GM19239 (cell line): Measurements from ENCODE around the gene CCNYL1.
"Not testable (repeated sequence)": the region's sequence is repeated elsewhere in the genome, so short reads cannot be mapped to it uniquely, and the experiment has no call there.

ENCODE experiments used
- DNase-seq: peaks from one replicate; pipeline ENCODE4 v3.0.0; 2011; ENCODE audit warnings: low spot score; ENCODE audit not compliant: insufficient read length
- FAIRE-seq: peaks from 2 replicates; lab custom pipeline; 2011; peaks lifted over from hg19 to GRCh38; lab: Jason Lieb, UNC

The CCNYL1 gene

DNA sequence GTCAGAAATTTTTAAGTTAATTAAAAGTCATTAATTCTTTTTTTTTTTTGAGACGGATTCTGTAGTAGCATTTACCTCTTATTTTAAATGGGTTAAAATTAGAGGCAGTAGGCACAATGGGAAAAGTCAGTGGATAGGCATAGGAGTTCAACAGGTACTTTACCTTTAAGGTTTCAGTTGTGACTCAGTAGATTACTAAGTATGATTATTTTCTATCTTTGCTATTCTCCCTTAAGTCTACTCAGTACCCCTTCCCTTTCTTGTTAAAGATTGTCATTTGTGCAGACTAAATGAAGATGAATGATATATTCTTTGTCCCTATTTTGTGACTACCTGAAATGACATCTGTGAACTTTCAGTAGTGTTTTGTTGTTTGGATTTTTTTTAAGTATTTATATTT, 19.7 kb downstream of the CCNYL1 start:
- FAIRE-seq = no peak
- DNase-seq = no peak

DNA sequence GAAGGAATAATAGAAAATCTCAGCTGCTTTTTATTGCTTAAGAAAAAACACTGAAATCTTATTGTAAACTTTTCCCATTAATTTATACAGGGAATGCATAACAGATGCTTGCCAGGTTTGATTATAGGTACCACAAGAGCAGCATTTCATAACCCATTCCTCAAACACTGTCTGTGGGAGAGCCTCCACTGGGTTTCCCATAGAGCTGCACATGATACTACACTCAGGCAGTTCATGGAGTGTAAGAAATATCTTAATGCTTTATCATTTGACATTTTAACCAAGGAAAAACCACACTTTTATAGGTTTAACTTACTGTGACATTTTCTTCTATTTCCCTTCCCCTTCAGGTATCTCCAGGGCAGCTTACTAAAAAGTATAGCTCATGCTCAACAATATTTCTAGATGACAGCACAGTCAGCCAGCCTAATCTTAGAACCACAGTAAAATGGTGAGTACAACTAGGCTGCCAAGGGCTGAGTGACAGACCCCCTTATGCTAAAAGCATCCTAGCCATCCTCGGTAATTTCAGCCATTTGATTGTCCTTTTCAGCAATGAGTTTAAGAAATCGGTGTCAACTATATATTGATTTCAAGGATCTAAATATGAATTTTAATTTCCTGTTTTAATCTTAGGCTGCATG, 22.3 kb downstream of the CCNYL1 start:
- DNase-seq (no peak), FAIRE-seq (no peak)

- DNase-seq (no peak), FAIRE-seq (peak; percentile 63)
These were observed 22.8 kb downstream of the CCNYL1 start for GRCh38 chr2:207734264-207734635.

DNA sequence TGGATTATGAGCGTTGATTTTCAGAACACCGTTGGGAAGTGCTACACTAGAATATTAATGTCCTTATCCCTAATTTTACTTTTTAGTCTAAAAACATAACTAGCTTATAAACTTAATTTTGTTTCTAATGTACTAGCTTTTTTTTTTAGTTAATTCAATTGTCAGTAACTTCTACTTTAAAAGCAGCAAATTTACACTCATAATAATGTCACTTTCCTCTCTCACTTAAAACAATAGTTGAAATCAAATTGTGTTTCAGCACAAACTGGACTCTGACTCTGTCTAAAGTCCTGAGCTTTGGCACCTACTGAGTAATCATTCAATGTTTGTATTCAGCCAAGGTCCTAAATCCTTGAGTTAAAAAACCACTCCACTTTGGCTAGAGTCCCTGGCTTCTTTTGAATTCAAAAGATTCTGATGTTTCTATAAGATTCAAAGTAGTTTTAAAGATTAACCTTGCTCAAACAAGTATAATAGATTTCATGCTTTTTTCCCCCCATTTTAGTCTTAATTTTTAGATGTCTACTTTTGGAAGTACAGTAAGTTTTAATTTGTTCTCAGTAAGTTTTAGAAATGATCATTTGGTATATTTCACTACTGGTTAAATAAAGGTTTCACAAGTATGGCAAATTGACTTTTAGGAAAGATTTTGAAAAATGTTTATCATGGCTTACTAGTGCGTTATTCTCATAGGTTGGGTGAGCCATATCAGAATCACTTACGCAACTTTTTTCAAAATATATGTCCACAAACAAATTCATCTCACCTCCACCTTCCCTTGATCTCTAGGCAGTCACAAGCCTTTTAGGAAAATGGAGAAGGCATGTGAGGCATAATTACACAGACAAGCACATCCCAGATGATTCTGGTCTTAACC, 23.4 kb downstream of the CCNYL1 start:
- FAIRE-seq (no peak), DNase-seq (no peak)

GRCh38 chr2:207735513-207735859, 24.0 kb downstream of the CCNYL1 start:
- not testable (repeated sequence) for DNase-seq, FAIRE-seq

DNA sequence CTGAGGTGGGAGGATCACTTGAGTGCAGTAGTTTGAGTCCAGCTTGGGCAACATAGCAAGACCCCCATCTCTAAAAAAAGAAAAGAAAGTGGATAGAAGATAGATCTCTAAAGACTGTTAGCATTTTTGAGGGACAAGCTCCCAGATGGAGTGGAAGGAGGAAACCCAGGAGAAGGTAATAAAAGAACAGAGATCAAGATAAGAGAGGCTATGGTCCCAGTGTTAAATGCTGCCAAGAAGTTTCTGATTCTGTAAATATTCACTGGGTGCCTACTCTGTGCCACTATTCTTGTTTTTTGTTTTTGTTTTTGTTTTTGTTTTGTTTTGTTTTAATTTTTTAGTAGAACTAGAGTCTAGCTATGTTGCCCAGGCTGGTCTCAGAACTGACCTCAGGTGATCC, 32.1 kb downstream of the CCNYL1 start:
- FAIRE-seq (no peak), DNase-seq (no peak)

DNA sequence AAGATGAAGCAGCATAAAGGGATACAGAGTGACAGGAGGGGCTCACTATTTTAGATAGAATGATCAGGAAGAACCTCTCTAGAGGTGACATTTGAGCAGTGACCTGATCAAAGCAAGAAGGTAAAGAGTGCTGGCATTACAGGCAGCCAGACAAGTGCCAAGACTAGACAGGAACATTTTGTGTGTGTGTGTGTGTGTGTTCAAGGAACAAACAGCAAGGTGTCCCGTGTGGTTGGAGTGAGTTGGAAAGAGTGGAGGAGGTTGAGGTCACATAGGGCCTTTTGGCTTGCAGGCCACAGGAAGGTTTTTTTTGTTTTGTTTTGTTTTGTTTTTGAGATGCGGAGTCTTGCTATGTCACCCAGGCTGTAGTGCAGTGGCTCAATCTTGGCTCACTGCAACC, 32.6 kb downstream of the CCNYL1 start:
- DNase-seq = no peak
- no peak for FAIRE-seq

DNA sequence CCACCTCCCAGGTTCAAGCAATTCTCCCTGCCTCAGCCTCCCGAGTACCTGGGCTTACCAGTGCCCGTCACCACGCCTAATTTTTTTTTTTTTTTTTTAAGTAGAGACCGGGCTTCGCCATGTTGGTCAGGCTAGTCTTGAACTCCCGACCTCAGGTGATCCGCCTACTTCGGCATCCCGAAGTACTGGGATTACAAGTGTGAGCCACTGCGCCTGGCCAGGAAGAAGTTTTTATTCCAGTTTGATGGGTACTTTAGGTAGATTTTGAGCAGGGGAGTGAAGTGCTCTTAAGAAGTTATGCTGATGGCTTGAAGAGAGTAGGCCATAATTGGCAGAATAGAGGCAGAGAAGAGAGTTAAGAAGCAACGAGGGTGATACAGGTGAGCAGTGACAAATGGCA, 33.0 kb downstream of the CCNYL1 start:
- DNase-seq (no peak), FAIRE-seq (no peak)

- peak; percentile 29 for DNase-seq
- peak; percentile 68 for FAIRE-seq
These were observed 34.7 kb downstream of the CCNYL1 start for GRCh38 chr2:207746131-207746530.

DNA sequence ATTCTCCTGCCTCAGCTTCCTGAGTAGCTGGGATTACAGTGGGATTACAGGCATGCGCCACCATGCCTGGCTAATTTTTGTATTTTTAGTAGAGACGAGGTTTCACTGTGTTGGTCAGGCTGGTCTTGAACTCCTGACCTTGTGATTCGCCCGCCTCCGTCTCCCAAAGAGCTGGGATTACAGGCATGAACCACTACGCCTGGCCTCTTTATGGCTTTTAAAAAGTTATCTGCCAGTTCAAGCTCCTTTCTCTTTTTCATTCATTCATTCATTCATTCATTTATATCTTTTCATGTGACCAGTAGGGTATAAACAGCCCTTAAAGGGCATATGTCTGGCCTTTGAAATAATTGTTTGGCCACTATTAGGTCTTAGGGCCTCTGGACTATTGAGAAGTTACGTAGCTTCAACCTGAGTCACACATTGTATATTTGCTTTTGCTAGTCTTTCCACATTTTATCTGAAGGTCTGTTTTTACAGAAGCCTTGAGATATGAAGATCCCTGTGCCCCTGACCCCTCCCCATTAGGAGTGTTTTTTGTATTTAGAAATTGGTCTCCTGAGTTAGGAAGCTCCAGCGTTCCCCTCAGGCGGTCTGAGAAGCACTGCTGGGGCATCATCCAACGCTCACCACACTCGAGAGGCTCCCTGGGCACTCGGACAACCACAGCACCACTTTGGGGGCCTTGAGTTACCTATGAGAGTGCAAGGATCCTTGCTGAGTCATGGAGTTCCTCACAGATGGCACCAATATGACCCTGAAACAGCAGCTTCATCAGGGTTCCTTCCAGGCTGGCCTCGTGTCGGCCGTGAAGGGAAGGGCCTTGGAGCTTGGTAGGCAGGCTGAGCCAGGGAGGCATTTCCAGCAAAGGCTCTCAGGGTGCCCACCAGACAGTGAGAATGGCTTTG, 36.5 kb downstream of the CCNYL1 start:
- no peak for DNase-seq

GRCh38 chr2:207748993-207749392, 37.6 kb downstream of the CCNYL1 start:
- no peak for FAIRE-seq

More for the DNA sequence above, 36.5 kb downstream of the CCNYL1 start:
- FAIRE-seq = no peak

GRCh38 chr2:207749873-207750272, 38.4 kb downstream of the CCNYL1 start:
- DNase-seq (no peak), FAIRE-seq (no peak)

More at GRCh38 chr2:207748993-207749392, 37.6 kb downstream of the CCNYL1 start:
- DNase-seq = no peak

GRCh38 chr2:207750345-207750744, 38.9 kb downstream of the CCNYL1 start:
- FAIRE-seq = no peak

GRCh38 chr2:207750876-207751275, 39.4 kb downstream of the CCNYL1 start:
- FAIRE-seq (no peak), DNase-seq (no peak)

More at GRCh38 chr2:207750345-207750744, 38.9 kb downstream of the CCNYL1 start:
- DNase-seq = no peak

DNA sequence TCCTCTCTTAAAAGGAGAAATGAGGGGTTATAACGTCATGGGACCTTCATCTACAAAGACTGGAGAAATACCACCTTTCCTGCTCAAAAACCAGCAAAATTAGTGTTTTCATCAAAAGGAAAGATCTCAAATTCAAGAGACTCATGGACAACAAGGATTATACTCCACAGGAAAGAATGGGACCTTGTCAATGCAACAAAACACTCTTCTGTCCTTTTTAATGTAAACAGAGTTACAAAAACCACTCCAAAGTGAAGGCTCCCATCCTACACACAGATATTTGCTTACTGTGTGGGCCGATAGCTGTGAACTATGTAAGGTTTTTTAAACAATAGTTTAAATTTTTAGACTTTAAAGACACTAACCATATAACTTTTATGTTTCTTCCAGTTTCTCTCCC, 42.2 kb downstream of the CCNYL1 start:
- not testable (repeated sequence) for FAIRE-seq, DNase-seq

DNA sequence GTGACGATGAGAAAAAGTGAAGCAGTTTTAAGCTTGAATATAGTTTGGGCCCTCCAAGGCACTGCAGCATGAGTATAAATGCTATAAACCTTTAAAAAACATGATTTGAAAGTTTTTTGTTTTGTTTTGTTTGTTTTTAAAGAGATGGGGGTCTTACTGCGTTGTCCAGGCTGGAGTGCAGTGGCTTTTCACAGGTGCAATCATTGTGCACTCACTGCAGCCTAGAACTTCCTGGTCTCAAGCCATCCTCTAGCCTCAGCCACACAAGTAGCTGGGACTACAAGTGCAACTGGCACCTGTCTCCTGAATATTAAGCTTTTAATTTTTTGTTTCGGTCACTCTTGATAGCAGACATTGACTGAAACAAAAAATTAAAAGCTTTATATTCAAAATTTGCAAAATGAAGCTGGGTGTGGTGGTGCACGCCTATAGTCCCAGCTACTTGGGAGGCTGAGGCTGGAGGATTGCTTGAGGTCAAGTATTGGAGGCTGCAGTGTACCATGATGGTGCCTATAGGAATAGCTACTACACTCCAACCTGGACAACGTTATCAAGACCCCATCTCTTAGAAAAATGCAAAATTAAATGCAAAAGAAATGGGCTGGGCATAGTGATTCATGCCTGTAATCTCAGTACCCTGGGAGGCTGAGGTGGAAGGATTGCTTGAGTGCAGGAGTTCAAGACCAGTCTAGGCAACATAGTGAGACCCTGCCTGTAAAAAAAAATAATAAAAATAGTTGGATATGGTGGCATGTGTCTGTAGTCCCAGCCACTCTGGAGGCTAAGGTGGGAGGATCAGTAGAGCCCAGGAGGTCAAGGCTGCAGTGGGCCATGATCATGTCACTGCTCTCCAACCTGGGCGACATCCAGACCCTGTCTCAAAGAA, 43.3 kb downstream of the CCNYL1 start:
- no peak for FAIRE-seq
- no peak for DNase-seq

DNA sequence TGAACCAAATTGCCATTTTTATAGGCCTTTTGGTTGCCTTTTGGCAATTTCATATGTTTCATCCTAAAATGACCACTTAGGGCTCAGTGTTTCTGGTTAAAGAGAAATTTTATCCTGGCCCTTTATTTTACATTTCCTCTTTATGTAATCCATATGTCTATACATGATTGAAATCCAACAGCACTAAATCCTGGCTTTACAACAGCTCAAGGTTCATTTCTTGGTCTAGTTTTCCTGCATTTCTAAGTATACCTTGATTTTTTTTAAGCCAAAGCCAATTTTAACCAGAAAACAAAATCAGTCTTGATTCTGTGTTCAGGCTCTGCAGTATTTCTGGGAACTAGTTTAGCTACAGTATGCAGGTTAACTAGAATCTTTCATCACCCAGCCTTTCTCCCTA, 46.6 kb downstream of the CCNYL1 start:
- FAIRE-seq (no peak), DNase-seq (no peak)

DNA sequence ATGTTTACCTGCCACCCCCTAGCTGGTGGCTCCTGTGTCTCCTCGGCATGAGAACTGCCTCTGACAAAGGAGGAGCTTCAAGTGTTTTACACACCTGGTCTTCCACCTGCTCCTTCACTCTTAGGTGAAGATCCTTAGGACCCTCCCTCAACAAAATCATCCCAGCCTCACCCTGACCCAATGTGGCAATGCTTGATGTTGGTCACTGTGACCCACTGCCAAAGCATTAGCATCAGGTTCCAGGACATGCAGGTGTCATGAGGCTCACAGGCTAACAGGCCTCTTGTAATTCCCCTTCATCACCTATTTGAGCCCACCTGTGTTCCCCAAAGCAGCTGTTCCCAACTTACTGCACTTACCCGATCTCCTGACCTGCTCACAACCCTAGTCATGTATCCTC, 48.5 kb downstream of the CCNYL1 start:
- FAIRE-seq = no peak
- no peak for DNase-seq

DNA sequence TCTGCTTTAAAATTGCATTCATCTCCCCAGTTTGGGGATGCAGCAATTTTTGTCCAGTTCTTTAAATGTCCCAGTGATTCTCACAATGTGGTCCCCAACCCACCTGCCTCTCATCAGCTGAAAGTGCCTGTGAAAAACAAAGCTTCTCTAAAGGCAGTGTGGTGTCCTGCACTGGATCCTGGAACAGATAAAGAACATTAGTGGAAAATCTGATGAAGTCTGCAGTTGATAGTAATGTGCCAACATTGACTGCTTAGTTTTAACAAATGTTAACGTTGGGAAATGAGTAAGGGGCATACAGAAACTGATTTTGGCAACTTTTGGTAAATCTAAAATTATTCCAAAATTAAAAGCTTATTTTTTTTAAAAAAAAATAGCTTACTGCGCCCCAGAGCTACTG, 49.0 kb downstream of the CCNYL1 start:
- FAIRE-seq (no peak), DNase-seq (no peak)

- DNase-seq, FAIRE-seq: not testable (repeated sequence)
These were observed 50.0 kb downstream of the CCNYL1 start for GRCh38 chr2:207761426-207761825.
